Measurements from ENCODE around the gene SIAH3. TPM values are rescaled to one million over a fixed set of nuclear protein-coding genes. Genes with fewer than 3 reads are reported as not detected.

Gene SIAH3
- total RNA-seq, 1 experiment from 2014 or later, result 0.07 TPM

DNA sequence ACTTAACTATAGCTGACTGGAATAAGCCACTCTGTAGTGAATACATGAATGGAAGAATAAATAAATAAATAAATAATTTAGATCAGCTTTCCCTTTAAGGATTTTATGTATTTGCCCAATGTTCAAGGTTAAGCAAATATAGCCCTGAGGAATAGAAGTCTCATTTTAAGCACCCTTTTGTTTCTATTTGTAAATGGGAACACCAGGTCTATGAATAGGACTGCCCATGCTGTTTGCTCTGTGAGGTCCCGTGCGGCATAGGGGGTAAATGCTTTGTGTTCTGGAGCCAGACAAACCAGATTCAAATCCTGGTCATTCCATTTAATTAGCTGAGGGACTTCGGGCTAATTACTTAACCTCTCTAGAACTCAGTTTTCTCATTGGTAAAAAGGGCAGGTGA lies 120.1 kb downstream of the SIAH3 start:
- H3K4me3 ChIP-seq (ENCODE audit: insufficient read depth, low read depth, low read length), result no peak overlapping the region
- H3K27me3 ChIP-seq (ENCODE audit: control insufficient read depth, insufficient read depth, low read length), result peaks cover 2% of the 10 kb centered on the region; the same call in 1 of the 2 replicates
- no peaks in the 10 kb centered on the region for H3K36me3 ChIP-seq (replicated peaks; ENCODE audit: control insufficient read depth, insufficient read depth, low read length)
- no peak for DNase-seq

- Histone ChIP-seq H3K4me3 (ENCODE audit: insufficient read depth, low read depth, low read length) (no peak overlapping the region), H3K27me3 (ENCODE audit: control insufficient read depth, insufficient read depth, low read length) (no peaks in the 10 kb centered on the region), H3K36me3 (replicated peaks; ENCODE audit: control insufficient read depth, insufficient read depth, low read length) (no peaks in the 10 kb centered on the region)
- peak; percentile 74 for DNase-seq
Measured at GRCh38 chr13:45728759-45729158, 122.8 kb downstream of the SIAH3 start.

Other genes with a start within 250 kb of the SIAH3 start
- gene ERICH6B, start 236.0 kb downstream of the SIAH3 start, total RNA-seq (2014; rRNA removed; shearing (Covaris generic)), result not detected in 2 replicates
- 0.62 and 3.0 TPM in 2 replicates for gene CBY2, start 149.4 kb downstream of the SIAH3 start, total RNA-seq (2014; rRNA removed; shearing (Covaris generic))
- gene ZC3H13, start 201.0 kb upstream of the SIAH3 start, total RNA-seq (2014; rRNA removed; shearing (Covaris generic)), result 8.2 and 9.2 TPM in 2 replicates

All from H7 (cell line).